Upper lobe of right lung (tissue), 1 donor: ENCODE data around the gene SCAPER. TPM values are rescaled to one million over a fixed set of nuclear protein-coding genes. Genes with fewer than 3 reads are reported as not detected.

ENCODE experiments used
- ATAC-seq: fragments of 200-7000 bp; cut with Tn5 transposase; one replicate; pipeline ENCODE4 v1.9.1; 2020; ENCODE audit warnings: mild to moderate bottlenecking, moderate library complexity
- DNase-seq: peaks from one replicate; pipeline ENCODE4 v3.0.0-alpha.2; 2020
- H3K27ac ChIP-seq: fragments of 200-600 bp; one replicate; pipeline ENCODE4 v1.8.0; 2022
- H3K27me3 ChIP-seq: fragments of 200-600 bp; one replicate; pipeline ENCODE4 v1.8.0; 2022; ENCODE audit warnings: mild to moderate bottlenecking
- H3K36me3 ChIP-seq: fragments of 200-600 bp; one replicate; pipeline ENCODE4 v1.8.0; 2022
- H3K4me1 ChIP-seq: fragments of 200-600 bp; one replicate; pipeline ENCODE4 v1.8.0; 2022
- H3K4me3 ChIP-seq: fragments of 200-600 bp; one replicate; pipeline ENCODE4 v1.8.0; 2022; ENCODE audit warnings: mild to moderate bottlenecking
- H3K9me3 ChIP-seq: fragments of 200-600 bp; one replicate; pipeline ENCODE4 v1.8.0; 2022
- CTCF ChIP-seq: fragments of 200-600 bp; IDR thresholded peaks from one replicate; pipeline ENCODE4 v1.8.0; 2022; ENCODE audit warnings: antibody characterized with exemption
- intact Hi-C: fragments of 100-400 bp; cut with DNase I; formaldehyde crosslinking; loops from one replicate; pipeline ENCODE4 v1.11.0; 2022
- total RNA-seq: library from RNA; stranded (reverse); fragmentation: NEBNext Ultra II Directional; extraction: Animal tissue kit (Norgen Biotek cat#: 25700); gene quantifications from one replicate; pipeline ENCODE4 v1.2.1, GENCODE V29; 2021
- donor health status: DM: no; HTN: yes; CAD: no; lungs with severe emphysema.

The SCAPER gene
- total RNA-seq, 1 donor from 2014 or later = 44.3 TPM

DNA sequence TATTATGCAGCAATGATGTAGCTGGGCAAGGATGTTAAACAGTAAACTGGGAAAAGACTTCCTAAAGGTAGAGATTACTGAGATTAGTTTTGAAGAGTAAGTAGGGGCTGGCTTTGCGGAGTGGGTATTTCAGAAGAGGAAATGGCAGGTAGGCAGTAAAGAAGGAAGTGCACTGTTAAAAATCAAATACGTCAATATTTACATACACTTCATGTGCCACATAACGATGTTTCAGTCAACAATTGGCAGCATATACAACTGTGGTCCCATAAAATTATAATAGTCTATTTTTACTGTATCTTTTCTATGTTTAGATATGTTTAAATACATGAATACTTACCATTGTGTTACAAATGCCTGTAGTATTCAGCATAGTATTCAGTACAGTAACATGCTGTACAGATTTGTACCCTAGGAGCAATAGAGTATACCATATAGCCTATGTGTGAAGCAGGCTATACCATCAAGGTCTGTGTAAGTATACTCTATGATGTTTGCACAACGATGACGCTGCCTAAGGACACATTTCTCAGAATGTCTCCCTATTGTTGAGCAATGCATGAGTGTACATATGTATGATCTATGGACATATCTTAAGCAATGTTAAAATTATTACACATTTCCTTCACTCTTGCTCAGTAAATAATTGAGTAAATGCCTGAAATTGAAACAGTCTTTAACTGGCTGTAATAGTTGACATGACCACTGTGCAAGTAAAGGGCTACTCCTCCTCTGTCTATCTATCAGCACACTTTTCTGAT, 371.9 kb downstream of the SCAPER start:
- Histone ChIP-seq H3K9me3 (no peaks in the 10 kb centered on the region), H3K27ac (no peak overlapping the region), H3K4me3 (no peak overlapping the region), H3K4me1 (no peaks in the 10 kb centered on the region), H3K27me3 (no peaks in the 10 kb centered on the region), H3K36me3 (no peaks in the 10 kb centered on the region)
- TF ChIP-seq CTCF = no peak
- intact Hi-C loops = no loop called here
- DNase-seq (no peak), ATAC-seq (peak; percentile 26)

DNA sequence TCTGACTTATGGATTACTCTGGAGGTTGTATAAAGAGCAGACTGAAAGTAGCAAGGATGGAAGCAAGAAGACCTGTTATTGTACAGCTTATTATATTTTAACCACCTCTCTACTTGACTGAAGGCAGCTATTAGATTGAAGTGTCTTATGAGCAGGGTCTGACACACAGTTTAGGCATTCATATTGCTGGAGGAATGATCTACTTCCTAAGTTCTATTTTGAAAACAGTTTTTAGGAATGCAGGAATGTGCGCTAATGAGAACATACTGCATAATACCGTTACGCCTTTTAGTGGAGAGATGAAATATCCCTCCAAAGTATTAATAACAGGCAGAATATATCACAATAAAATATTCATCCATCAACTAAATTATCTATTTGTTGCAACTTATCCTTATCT, 375.2 kb downstream of the SCAPER start:
- Histone ChIP-seq H3K36me3 (no peaks in the 10 kb centered on the region), H3K4me3 (no peak overlapping the region), H3K4me1 (no peaks in the 10 kb centered on the region), H3K9me3 (no peaks in the 10 kb centered on the region), H3K27ac (no peak overlapping the region), H3K27me3 (no peaks in the 10 kb centered on the region)
- no peak for DNase-seq
- no peak for TF ChIP-seq CTCF
- ATAC-seq = no peak
- intact Hi-C loops = no loop called here

- intact Hi-C loops = no loop called here
- Histone ChIP-seq H3K27ac (no peak overlapping the region), H3K27me3 (no peaks in the 10 kb centered on the region), H3K4me3 (no peak overlapping the region), H3K9me3 (no peaks in the 10 kb centered on the region), H3K4me1 (no peaks in the 10 kb centered on the region), H3K36me3 (no peaks in the 10 kb centered on the region)
- TF ChIP-seq CTCF = no peak
- DNase-seq = no peak
- no peak for ATAC-seq
These were observed 379.0 kb downstream of the SCAPER start for GRCh38 chr15:76526111-76526510.

DNA sequence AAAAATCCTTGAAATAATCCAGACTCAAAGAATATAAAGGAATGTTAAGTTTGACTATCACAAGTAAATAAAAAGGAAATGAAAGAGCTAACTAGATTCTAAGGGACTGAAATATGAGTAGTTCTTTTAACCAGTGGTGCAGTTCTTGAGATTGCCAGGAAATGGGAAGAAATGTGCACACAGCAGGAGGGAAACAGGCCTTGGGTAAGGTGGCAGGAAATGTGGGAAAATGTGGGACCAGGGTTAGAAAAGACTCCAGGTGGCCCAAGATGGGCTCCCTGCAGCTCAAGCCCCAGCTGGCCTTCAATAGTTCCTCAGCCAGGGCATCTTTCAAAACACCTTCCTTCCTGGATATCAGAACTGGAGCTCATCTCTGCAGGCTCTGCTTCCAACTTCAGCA, 387.2 kb downstream of the SCAPER start:
- no peak for TF ChIP-seq CTCF
- no peaks in the 10 kb centered on the region for H3K27me3 ChIP-seq
- H3K4me3 ChIP-seq = no peak overlapping the region
- H3K27ac ChIP-seq = no peak overlapping the region
- DNase-seq (no peak), ATAC-seq (no peak)
- no peaks in the 10 kb centered on the region for H3K36me3 ChIP-seq
- no peaks in the 10 kb centered on the region for H3K9me3 ChIP-seq
- H3K4me1 ChIP-seq = no peaks in the 10 kb centered on the region
- intact Hi-C loops = no loop called here

DNA sequence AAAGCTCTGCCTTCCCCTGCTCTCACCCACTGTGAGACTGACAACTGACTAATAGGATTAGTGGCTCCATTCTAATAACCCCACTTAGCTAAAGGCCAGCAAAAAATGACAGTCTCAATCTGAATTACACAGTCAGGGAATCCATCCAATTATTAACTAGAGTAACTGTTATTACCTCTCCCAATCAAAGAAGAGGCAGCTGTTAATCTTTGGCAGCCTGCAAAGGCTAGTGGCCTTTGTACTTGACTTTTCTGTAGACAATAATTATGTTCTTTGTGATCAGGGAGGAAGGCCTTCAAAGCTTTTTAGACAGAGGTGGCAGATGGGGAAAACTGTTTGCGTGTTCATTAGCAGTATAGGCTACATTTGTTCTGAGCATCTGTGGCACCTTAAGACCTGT, 390.9 kb downstream of the SCAPER start:
- no peak overlapping the region for H3K4me3 ChIP-seq
- no peaks in the 10 kb centered on the region for H3K27me3 ChIP-seq
- intact Hi-C loops = no loop called here

More for the DNA sequence above, 390.9 kb downstream of the SCAPER start:
- no peaks in the 10 kb centered on the region for H3K4me1 ChIP-seq
- ATAC-seq = no peak
- no peaks in the 10 kb centered on the region for H3K9me3 ChIP-seq
- H3K36me3 ChIP-seq = no peaks in the 10 kb centered on the region
- no peak overlapping the region for H3K27ac ChIP-seq
- TF ChIP-seq CTCF = no peak
- DNase-seq = no peak
